ENCODE results near the gene TLR1. TPM values are rescaled to one million over a fixed set of nuclear protein-coding genes. Genes with fewer than 3 reads are reported as not detected.

Gene TLR1
- total RNA-seq, 1 experiment from 2014 or later = not detected

- H3K23ac ChIP-seq (ENCODE audit: insufficient read length, low read depth, low read length) = no peak overlapping the region
- no peaks in the 10 kb centered on the region for H3K79me1 ChIP-seq (ENCODE audit: insufficient read depth, low read depth, low read length, poor library complexity, severe bottlenecking)
- H3K23me2 ChIP-seq (ENCODE audit: insufficient read length, low read depth, low read length, poor library complexity, severe bottlenecking) = no peaks in the 10 kb centered on the region
- Mint-ChIP-seq H3K4me3 (no peak overlapping the region), H3K27me3 (ENCODE audit: low read depth) (no peaks in the 10 kb centered on the region), H3K36me3 (ENCODE audit: insufficient read depth in 1 of 3, low read depth in 3 of 3) (no peaks in the 10 kb centered on the region), H3K4me1 (peaks cover 8 to 9% of the 10 kb centered on the region in 2 experiments; a peak in 1 of 4 replicates), H3K27ac (no peak overlapping the region), H3K9me3 (no peaks in the 10 kb centered on the region)
- H3K18ac ChIP-seq (ENCODE audit: insufficient read length, low read depth, low read length) = no peak overlapping the region
- no peak overlapping the region for H3K4me2 ChIP-seq (ENCODE audit: insufficient read depth, insufficient read length, low read length)
- H3K56ac ChIP-seq (ENCODE audit: insufficient read length, low read depth, low read length) = no peak overlapping the region
- H3T11ph ChIP-seq (ENCODE audit: low read length) = no peak overlapping the region
- H3K9ac ChIP-seq (ENCODE audit: extremely low read depth, insufficient read length, low read length) = no peak overlapping the region
- H2BK15ac ChIP-seq (ENCODE audit: low read depth, low read length) = no peak overlapping the region
- TF ChIP-seq CTCF (conservative IDR thresholded peaks at IDR 0.05) = no peak
- H3K4me1 ChIP-seq (ENCODE audit: insufficient read depth, low read length) = no peaks in the 10 kb centered on the region
- H2BK120ac ChIP-seq (ENCODE audit: low read depth, low read length, poor library complexity, severe bottlenecking) = no peak overlapping the region
- WGBS (ENCODE audit: extremely low coverage, insufficient read length, low lambda C conversion rate) = no CpG with 5 or more reads among the region's 1 CpG
- no peak overlapping the region for H3K14ac ChIP-seq (ENCODE audit: insufficient read depth, low read length)
- no peaks in the 10 kb centered on the region for H3K79me2 ChIP-seq (ENCODE audit: insufficient read depth, low read length)
- no peak overlapping the region for H4K91ac ChIP-seq (ENCODE audit: insufficient read length, low read depth, low read length)
- H2BK5ac ChIP-seq (ENCODE audit: insufficient read length, low read length) = no peak overlapping the region
- no peak overlapping the region for H3K27ac ChIP-seq (ENCODE audit: insufficient read length, low read depth, low read length)
- no peak overlapping the region for H2BK20ac ChIP-seq (ENCODE audit: low read depth, low read length, poor library complexity, severe bottlenecking)
- H2AFZ ChIP-seq (ENCODE audit: low read length) = no peak overlapping the region
- no peak overlapping the region for H2AK5ac ChIP-seq (ENCODE audit: insufficient read length, low read length)
- H4K20me1 ChIP-seq (ENCODE audit: control insufficient read depth, insufficient read depth, insufficient read length) = no peaks in the 10 kb centered on the region
- no peaks in the 10 kb centered on the region for H3K9me3 ChIP-seq (ENCODE audit: control insufficient read depth, low read depth, low read length)
- no peaks in the 10 kb centered on the region for H3K27me3 ChIP-seq (ENCODE audit: insufficient read depth, low read length)
- no peak overlapping the region for H3K4ac ChIP-seq (ENCODE audit: low read depth, low read length)
- no peak overlapping the region for H4K5ac ChIP-seq (ENCODE audit: insufficient read length, low read depth, low read length)
- H4K8ac ChIP-seq (replicated peaks; ENCODE audit: insufficient read length, low read depth, low read length) = no peak overlapping the region
- no peak for DNase-seq
- no peak overlapping the region for H2BK12ac ChIP-seq (ENCODE audit: insufficient read length, low read depth, low read length)
Measured at GRCh38 chr4:38759790-38760122, 44.8 kb downstream of the TLR1 start.
